ENCODE results near the gene LMO7.

The LMO7 gene

GRCh38 chr13:75877071-75877470 is 240.9 kb downstream of the LMO7 start:
- DNase-seq (ENCODE audit: low read depth in 1 of 2, low spot score in 1 of 2), result no peak

- no peak for DNase-seq (ENCODE audit: low read depth in 1 of 2, low spot score in 1 of 2)
Observed at GRCh38 chr13:75879656-75880055, 243.5 kb downstream of the LMO7 start.

DNA sequence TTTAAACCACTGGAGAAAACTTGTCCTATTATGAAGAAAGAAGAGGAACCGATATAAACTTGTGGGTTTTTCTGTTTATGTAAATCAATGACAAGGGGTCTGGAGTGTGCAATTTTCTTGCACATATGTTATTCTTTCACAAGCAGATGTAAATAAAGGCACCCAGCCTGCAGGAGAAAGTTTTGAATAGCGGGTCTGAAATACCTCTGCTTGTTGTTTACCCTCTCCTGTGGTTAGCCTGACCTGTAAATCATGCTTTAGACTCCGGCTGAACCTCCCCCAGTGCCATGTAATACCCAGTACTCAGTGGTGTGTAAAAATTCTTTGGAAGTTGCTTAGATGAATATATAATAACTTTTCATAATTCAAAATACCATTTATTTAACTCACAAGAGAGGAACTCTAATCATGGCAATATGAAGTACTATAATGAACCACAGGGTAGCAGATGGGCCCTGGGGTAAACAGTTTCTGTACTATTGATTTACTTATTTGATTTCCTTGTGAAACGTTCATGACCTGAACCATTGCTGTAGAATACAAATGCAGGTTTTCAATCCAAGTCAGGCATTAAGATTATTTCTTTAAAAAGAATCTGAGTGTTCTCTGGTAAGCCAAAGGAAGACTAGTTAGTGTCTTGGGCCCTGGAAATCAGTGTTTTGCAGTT is 245.1 kb downstream of the LMO7 start:
- DNase-seq (ENCODE audit: low read depth in 1 of 2, low spot score in 1 of 2), result no peak

DNA sequence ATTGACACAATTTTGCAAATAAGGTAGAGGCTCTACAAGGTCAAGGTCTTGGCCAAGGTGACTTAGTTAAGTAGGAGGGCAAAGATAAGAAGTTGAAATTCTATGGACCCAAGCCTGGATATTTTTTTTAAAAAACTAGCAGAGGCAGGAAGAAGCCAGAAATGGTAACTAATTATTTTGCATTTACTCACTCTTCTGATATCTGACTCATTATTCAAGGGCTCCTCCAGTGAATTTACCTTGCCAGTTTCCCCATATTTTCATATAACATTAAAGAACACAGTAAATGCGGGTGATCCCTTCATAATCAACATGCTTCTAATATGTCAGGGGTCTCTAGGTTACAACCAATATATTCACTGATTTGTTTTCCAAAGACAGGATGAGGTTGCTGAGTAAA is 246.1 kb downstream of the LMO7 start:
- no peak for DNase-seq (ENCODE audit: low read depth in 1 of 2, low spot score in 1 of 2)

- DNase-seq (ENCODE audit: low read depth in 1 of 2, low spot score in 1 of 2), result no peak
Observed at GRCh38 chr13:75889427-75889826, 253.3 kb downstream of the LMO7 start.

GRCh38 chr13:75895168-75895567 is 259.0 kb downstream of the LMO7 start:
- DNase-seq (ENCODE audit: low read depth in 1 of 2, low spot score in 1 of 2), result no peak

DNA sequence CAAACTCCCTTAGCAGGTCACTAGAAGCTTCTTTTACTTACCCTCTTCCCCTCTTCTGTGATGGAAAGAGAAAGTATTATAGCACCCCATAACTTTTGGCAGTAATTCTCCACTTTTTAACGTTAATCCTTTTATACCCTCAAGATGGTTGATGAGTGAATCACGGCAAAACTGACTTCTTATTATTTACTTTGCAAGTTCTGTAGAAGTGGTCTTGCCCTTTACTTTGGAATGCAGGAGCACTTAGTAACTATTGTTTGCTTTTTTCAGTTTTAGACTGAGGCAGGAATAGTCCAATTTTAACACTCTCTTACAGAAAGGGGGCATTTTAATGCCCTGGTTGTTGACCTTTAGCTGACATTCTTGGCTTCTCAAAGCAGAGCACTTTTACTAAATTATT is 260.1 kb downstream of the LMO7 start:
- DNase-seq (ENCODE audit: low read depth in 1 of 2, low spot score in 1 of 2), result no peak

- DNase-seq (ENCODE audit: low read depth in 1 of 2, low spot score in 1 of 2), result no peak
Observed at GRCh38 chr13:75897386-75897785, 261.3 kb downstream of the LMO7 start.

GRCh38 chr13:75901501-75901900 is 265.4 kb downstream of the LMO7 start:
- no peak for DNase-seq (ENCODE audit: low read depth in 1 of 2, low spot score in 1 of 2)

DNA sequence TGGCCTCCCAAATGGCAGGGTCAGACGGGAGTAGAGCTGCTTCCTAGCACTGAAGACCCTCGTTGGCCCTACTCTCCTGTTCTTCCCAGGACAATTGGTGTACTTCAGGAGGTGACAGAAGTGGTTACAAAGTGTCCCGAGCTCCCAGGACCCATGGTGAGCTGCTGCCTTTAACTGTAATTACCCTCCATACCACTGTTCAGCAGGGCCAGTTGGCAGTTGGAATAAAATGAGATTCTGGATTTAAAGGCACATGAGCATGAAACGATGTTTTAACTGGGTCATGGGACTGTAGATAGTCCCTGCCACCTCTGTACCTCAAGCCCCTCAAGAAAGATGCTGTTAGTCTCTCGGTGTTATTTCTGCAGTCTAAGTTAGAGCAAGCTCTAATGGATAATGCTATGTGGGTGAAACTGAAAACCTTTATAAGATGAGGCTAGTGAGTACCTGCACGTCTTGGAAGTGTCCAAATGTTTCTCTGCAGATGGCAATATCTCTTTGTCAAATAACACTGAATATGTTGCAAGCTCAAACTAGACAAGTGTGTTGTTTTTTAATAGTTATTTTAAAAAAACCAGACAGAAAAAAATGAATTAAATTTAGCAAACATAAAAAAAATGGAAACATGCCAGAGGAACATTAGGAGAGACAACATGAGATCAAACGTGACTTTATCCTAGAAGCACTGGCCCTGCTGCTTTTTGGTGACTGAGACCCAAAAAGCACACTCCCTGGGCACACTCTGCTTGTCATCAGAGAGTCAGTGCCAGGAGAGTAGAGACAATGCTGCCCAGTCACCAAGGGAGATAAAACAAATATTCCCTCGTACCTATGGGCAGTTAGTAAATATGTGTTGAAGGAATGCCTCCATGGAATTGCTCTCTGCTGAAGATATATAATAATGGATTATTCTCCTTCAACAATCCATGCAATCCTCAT is 266.3 kb downstream of the LMO7 start:
- DNase-seq (ENCODE audit: low read depth in 1 of 2, low spot score in 1 of 2), result no peak

DNA sequence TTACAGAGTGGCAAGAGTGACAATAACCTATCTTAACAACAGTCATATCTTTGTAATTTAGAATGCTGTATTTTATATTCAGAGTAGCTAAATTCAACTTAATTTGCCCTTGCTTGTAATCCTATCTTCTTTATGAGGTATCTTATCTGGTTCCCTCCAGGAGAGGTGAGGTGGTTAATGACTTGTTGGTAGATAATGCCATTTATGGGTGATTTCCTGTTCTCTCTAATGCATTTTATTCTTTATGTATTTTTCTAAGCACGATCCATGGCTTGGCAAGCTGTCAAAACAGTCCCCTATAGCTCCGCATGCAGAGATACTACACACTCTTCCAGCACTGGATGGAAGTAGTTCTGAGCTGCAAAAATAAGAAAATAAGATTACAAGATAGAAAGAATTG is 267.9 kb downstream of the LMO7 start:
- no peak for DNase-seq (ENCODE audit: low read depth in 1 of 2, low spot score in 1 of 2)

DNA sequence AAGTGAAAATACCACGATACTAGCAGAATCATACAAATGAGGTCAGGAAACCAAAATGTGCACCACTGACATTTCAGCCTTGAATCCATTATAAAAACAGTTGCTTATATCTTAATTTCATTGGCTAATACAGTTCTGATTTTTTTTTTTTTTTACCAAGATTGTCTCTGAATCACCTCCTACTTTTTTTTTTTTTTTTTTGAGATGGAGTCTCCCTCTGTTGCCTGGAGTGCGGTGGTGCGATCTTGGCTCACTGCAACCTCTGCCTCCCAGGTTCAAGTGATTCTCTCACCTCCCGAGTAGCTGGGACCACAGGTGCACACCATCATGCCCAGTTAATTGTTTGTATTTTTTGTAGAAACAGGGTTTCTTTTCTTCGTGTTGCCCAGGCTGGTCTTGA is 270.2 kb downstream of the LMO7 start:
- DNase-seq (ENCODE audit: low read depth in 1 of 2, low spot score in 1 of 2), result no peak

DNA sequence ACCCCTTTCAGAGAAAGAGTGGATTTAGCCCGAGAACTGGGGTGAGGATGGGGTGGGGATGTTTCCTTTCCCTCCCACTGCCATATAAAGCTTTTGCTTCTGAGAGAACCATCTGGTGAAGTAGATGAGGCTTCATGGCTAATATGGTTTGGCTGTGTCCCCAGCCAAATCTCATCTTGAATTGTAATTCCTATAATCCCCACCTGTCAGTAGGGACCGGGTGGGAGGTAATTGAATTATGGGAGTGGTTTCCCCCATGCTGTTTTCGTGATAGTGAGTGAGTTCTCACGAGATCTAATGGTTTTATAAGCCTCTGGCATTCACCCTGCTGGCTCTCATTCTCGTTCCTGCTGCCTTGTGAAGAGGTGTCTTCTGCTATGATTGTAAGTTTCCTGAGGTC is 270.9 kb downstream of the LMO7 start:
- DNase-seq (ENCODE audit: low read depth in 1 of 2, low spot score in 1 of 2), result no peak

- no peak for DNase-seq (ENCODE audit: low read depth in 1 of 2, low spot score in 1 of 2)
Observed at GRCh38 chr13:75908141-75908540, 272.0 kb downstream of the LMO7 start.
